Prostate gland (tissue), 2 donors: ENCODE measurements around the gene ATP5ME.

Experiments used
- CTCF ChIP-seq, 4 experiments: fragments of 200-600 bp in 2 of 4; fragments of 450-650 bp in 2 of 4; sonication (generic) in 2 of 4; IDR thresholded peaks; 1 replicate in 3 of 4; 2 replicates in 1 of 4; pipeline ENCODE4 v1.5.1; 2016 to 2019; ENCODE audit warnings: antibody characterized with exemption in 4 of 4, mild to moderate bottlenecking in 2 of 4, moderate library complexity in 2 of 4
- POLR2A ChIP-seq: fragments of 450-650 bp; IDR thresholded peaks from one replicate; pipeline ENCODE4 v1.6.1; 2016; ENCODE audit warnings: antibody characterized with exemption, mild to moderate bottlenecking
- POLR2AphosphoS5 ChIP-seq: sonication (generic); formaldehyde crosslinking; IDR thresholded peaks from one replicate; pipeline ENCODE4 v1.6.1; 2017; ENCODE audit warnings: antibody characterized with exemption

GRCh38 chr4:635851-636627 lies 38.0 kb downstream of the ATP5ME start:
- TF ChIP-seq POLR2A: no peak
- no peak for TF ChIP-seq CTCF (IDR thresholded peaks at IDR 0.05)
- no peak for TF ChIP-seq POLR2AphosphoS5
